CD4-positive, alpha-beta T cell (primary cell): ENCODE results near the gene RWDD1. TPM values are rescaled to one million over a fixed set of nuclear protein-coding genes. Genes with fewer than 3 reads are reported as not detected.

Experiments used
- ATAC-seq: fragments of 200-7000 bp; cut with Tn5 transposase; one replicate; pipeline ENCODE4 v1.10.0; 2022; ENCODE audit warnings: mild to moderate bottlenecking; ENCODE audit not compliant: poor library complexity
- CTCF ChIA-PET: fragments of 350-600 bp; sonication (Branson Sonifier 250); formaldehyde crosslinking; loops from one replicate; lab custom pipeline; 2021; ENCODE audit warnings: antibody characterized with exemption, inconsistent platforms; lab: Charles Lee
- POLR2A ChIA-PET: fragments of 350-600 bp; sonication (Branson Sonifier 250); formaldehyde crosslinking; loops from one replicate; lab custom pipeline; 2021; ENCODE audit warnings: antibody characterized with exemption, inconsistent platforms; lab: Charles Lee
- DNase-seq, 14 experiments: peaks; one replicate each; pipeline ENCODE4 v3.0.0-alpha.2; 2013 to 2020; ENCODE audit warnings: mixed read lengths in 2 of 14
- H3K27ac ChIP-seq, 2 donors: one replicate each; pipeline versions ENCODE4 v1.5.1 to v1.7.0; 2013; ENCODE audit warnings: low read length in 2 of 2, low read depth in 1 of 2, mild to moderate bottlenecking in 1 of 2
- H3K27me3 ChIP-seq, 2 experiments: 1 replicate in 1 of 2; 2 replicates in 1 of 2; pipeline versions ENCODE4 v1.6.1 to v1.7.0; 2013; ENCODE audit warnings: low read length in 2 of 2, control low read depth in 1 of 2, mild to moderate bottlenecking in 1 of 2, moderate library complexity in 1 of 2; ENCODE audit not compliant: insufficient read depth in 2 of 2, control insufficient read depth in 1 of 2
- H3K36me3 ChIP-seq: one replicate; pipeline ENCODE4 v1.6.1; 2013; ENCODE audit warnings: low read length, control low read depth; ENCODE audit not compliant: insufficient read depth
- H3K4me1 ChIP-seq: one replicate; pipeline ENCODE4 v1.6.1; 2013; ENCODE audit warnings: low read length, control low read depth; ENCODE audit not compliant: insufficient read depth
- H3K4me3 ChIP-seq: one replicate; pipeline ENCODE4 v1.5.1; 2013; ENCODE audit warnings: mild to moderate bottlenecking, low read length, moderate library complexity
- H3K9me3 ChIP-seq, 2 experiments: 1 replicate in 1 of 2; 2 replicates in 1 of 2; pipeline versions ENCODE4 v1.6.1 to v1.7.0; 2013; ENCODE audit warnings: low read length in 2 of 2, mild to moderate bottlenecking in 2 of 2, control low read depth in 1 of 2, moderate library complexity in 1 of 2; ENCODE audit not compliant: control insufficient read depth in 1 of 2, insufficient read depth in 1 of 2
- H3K27ac Mint-ChIP-seq: one replicate; pipeline ENCODE4 v1.8.0; 2020; ENCODE audit warnings: mixed read lengths
- H3K27me3 Mint-ChIP-seq: one replicate; pipeline ENCODE4 v1.8.0; 2021; ENCODE audit warnings: mixed read lengths
- H3K36me3 Mint-ChIP-seq: one replicate; pipeline ENCODE4 v1.8.0; 2021; ENCODE audit warnings: low read depth, mixed read lengths
- H3K4me1 Mint-ChIP-seq: one replicate; pipeline ENCODE4 v1.8.0; 2021; ENCODE audit warnings: low read depth, mixed read lengths
- H3K4me3 Mint-ChIP-seq: one replicate; pipeline ENCODE4 v1.8.0; 2020; ENCODE audit warnings: mild to moderate bottlenecking, mixed read lengths
- H3K9me3 Mint-ChIP-seq: one replicate; pipeline ENCODE4 v1.8.0; 2020; ENCODE audit warnings: mixed read lengths
- CTCF ChIP-seq: fragments of 200-600 bp; IDR thresholded peaks from one replicate; pipeline ENCODE4 v1.8.0; 2022; ENCODE audit warnings: antibody characterized with exemption, mild to moderate bottlenecking
- intact Hi-C, 2 experiments: fragments of 100-400 bp; cut with DNase I in 1 of 2; cut with micrococcal nuclease in 1 of 2; formaldehyde crosslinking; loops; one replicate each; pipeline versions ENCODE4 v1.15.1 to v1.9.0; 2023 to 2025; cut with DNase I, micrococcal nuclease
- total RNA-seq, 174 experiments: library from RNA in 2 of 174; stranded (reverse) in 2 of 174; gene quantifications; one replicate each; pipeline ENCODE4 v1.2.3 and lab custom pipeline; 2021 to 2026

Gene RWDD1
- total RNA-seq, 2 experiments from 2014 or later, result 60.3 to 60.5 TPM

GRCh38 chr6:116563830-116564229, 7.5 kb upstream of the RWDD1 start:
- ChIA-PET POLR2A (interaction anchor here (1.0 to 1.6 kb wide), 2 partner anchors 8 to 275 kb away, joined by 3 to 8 read pairs; partner anchors contain the start of gene RWDD1), CTCF (interaction anchor here (0.7 kb wide), 1 partner anchor 312 kb away, joined by 3 read pairs; no protein-coding TSS in a partner anchor)
- Histone ChIP-seq H3K4me3 (no peak overlapping the region), H3K27me3 (peaks cover 0 to 14% of the 10 kb centered on the region in 2 experiments), H3K27ac (no peak overlapping the region), H3K4me1 (peaks cover 8% of the 10 kb centered on the region), H3K36me3 (no peaks in the 10 kb centered on the region), H3K9me3 (no peaks in the 10 kb centered on the region)
- DNase-seq (no peak), ATAC-seq (no peak)
- TF ChIP-seq CTCF, result no peak
- H3K27me3 Mint-ChIP-seq, result peaks cover 10% of the 10 kb centered on the region
- H3K4me3 Mint-ChIP-seq, result no peak overlapping the region
- intact Hi-C loops, result loop anchor here in 1 of 2 experiments (10.0 kb wide), 1 partner anchor 1111 kb away; the partner anchor contains the start of gene NUS1
- no peaks in the 10 kb centered on the region for H3K36me3 Mint-ChIP-seq
- H3K9me3 Mint-ChIP-seq, result no peaks in the 10 kb centered on the region
- H3K4me1 Mint-ChIP-seq, result peaks cover 2% of the 10 kb centered on the region
- H3K27ac Mint-ChIP-seq, result no peak overlapping the region

GRCh38 chr6:116564311-116564710, 7.0 kb upstream of the RWDD1 start:
- Histone ChIP-seq H3K36me3 (no peaks in the 10 kb centered on the region), H3K4me1 (peaks cover 8% of the 10 kb centered on the region), H3K4me3 (no peak overlapping the region), H3K27ac (no peak overlapping the region), H3K27me3 (peaks cover 0 to 14% of the 10 kb centered on the region in 2 experiments), H3K9me3 (no peaks in the 10 kb centered on the region)
- intact Hi-C loops, result loop anchor here in 1 of 2 experiments (10.0 kb wide), 1 partner anchor 1110 kb away; the partner anchor contains the start of gene NUS1
- ATAC-seq (no peak), DNase-seq (no peak)
- no peaks in the 10 kb centered on the region for H3K36me3 Mint-ChIP-seq
- no peak overlapping the region for H3K27ac Mint-ChIP-seq
- H3K27me3 Mint-ChIP-seq, result peaks cover 10% of the 10 kb centered on the region
- H3K9me3 Mint-ChIP-seq, result no peaks in the 10 kb centered on the region
- H3K4me3 Mint-ChIP-seq, result no peak overlapping the region
- peaks cover 5% of the 10 kb centered on the region for H3K4me1 Mint-ChIP-seq
- ChIA-PET CTCF (interaction anchor here (0.7 kb wide), 1 partner anchor 313 kb away, joined by 3 read pairs; no protein-coding TSS in a partner anchor), POLR2A (interaction anchor here (0.6 kb wide), 1 partner anchor 285 kb away, joined by 3 read pairs; the partner anchor contains the start of gene TSPYL1)
- no peak for TF ChIP-seq CTCF

GRCh38 chr6:116564921-116565872, 6.1 kb upstream of the RWDD1 start:
- Mint-ChIP-seq H3K9me3 (no peaks in the 10 kb centered on the region), H3K4me3 (peak overlapping the region; percentile 25), H3K27ac (no peak overlapping the region), H3K36me3 (no peaks in the 10 kb centered on the region), H3K4me1 (peaks cover 10% of the 10 kb centered on the region), H3K27me3 (peaks cover 10% of the 10 kb centered on the region)
- DNase-seq, result peak in 6 of 14 experiments; percentile 6 to 55 (median 30)
- Histone ChIP-seq H3K36me3 (no peaks in the 10 kb centered on the region), H3K27ac (no peak overlapping the region), H3K9me3 (no peaks in the 10 kb centered on the region), H3K27me3 (peaks cover 0 to 14% of the 10 kb centered on the region in 2 experiments), H3K4me1 (peaks cover 8% of the 10 kb centered on the region), H3K4me3 (peak overlapping the region; percentile 21)
- peak; percentile 45 for ATAC-seq
- intact Hi-C loops, result loop anchor here in 1 of 2 experiments (5.0 to 10.0 kb wide), 2 partner anchors 283 to 1110 kb away; partner anchors contain the start of gene NUS1
- ChIA-PET CTCF (interaction anchor here (1.0 kb wide), 1 partner anchor 278 kb away, joined by 3 read pairs; no protein-coding TSS in a partner anchor), POLR2A (interaction anchor here (0.6 kb wide), 1 partner anchor 285 kb away, joined by 3 read pairs; the partner anchor contains the start of gene TSPYL1)
- no peak for TF ChIP-seq CTCF
